Esophagus muscularis mucosa (tissue), 3 donors: ENCODE data around the gene FFAR1.

Experiments
- CTCF ChIP-seq, 3 experiments: fragments of 200-600 bp in 2 of 3; fragments of 450-650 bp in 1 of 3; sonication (generic) in 2 of 3; IDR thresholded peaks; one replicate each; pipeline ENCODE4 v1.5.1; 2017 to 2019; ENCODE audit warnings: antibody characterized with exemption in 3 of 3, mild to moderate bottlenecking in 2 of 3, moderate library complexity in 1 of 3
- POLR2A ChIP-seq: fragments of 450-650 bp; IDR thresholded peaks from one replicate; pipeline ENCODE4 v1.6.1; 2017; ENCODE audit warnings: antibody characterized with exemption, moderate library complexity, mild to moderate bottlenecking, low read depth
- POLR2AphosphoS5 ChIP-seq, 2 donors: sonication (generic); formaldehyde crosslinking; IDR thresholded peaks; one replicate each; pipeline ENCODE4 v1.6.1; 2017; ENCODE audit warnings: antibody characterized with exemption in 2 of 2

GRCh38 chr19:35308910-35309309 lies 38.8 kb upstream of the FFAR1 start:
- TF ChIP-seq CTCF (IDR thresholded peaks at IDR 0.05) (no peak), POLR2A (no peak), POLR2AphosphoS5 (IDR thresholded peaks at IDR 0.05) (no peak)
